Measurements from ENCODE around the gene C15orf61. TPM values are rescaled to one million over a fixed set of nuclear protein-coding genes. Genes with fewer than 3 reads are reported as not detected.

Gene C15orf61
- polyA plus RNA-seq, 2 of the 4 experiments (the other 2 are of a cell fraction): 3.6 to 5.9 TPM

DNA sequence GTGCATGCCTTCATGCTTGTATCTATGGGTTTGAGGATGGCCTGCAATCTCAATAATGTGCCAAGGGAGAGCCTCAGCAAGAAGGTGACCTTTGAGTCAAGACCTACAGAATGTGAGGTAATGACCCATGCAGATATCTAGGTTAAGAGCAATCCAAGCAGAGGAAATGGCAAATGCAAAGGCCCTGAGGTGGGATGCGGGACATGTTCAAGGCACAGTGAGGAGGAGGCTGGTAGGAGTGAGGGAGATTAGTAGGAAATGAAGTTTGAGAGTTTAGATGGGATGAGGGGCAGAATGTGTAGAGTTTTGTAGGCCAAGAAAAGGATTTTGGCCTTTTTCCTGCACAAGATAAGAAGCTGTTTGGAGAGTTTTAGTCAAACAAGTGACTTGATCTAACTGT lies 16.8 kb downstream of the C15orf61 start:
- Histone ChIP-seq H3K4me2 (no peak overlapping the region), H3K27ac (no peak overlapping the region), H3K4me1 (peaks cover 5% of the 10 kb centered on the region; the same call in 2 of the 3 replicates), H3K9me3 (no peaks in the 10 kb centered on the region), H3K4me3 (no peak overlapping the region)
- DNase-seq (ENCODE audit: low read depth in 1 of 2, low spot score in 1 of 2) (no peak), FAIRE-seq (no peak), ATAC-seq (no peak)
- CTCF ChIA-PET: interaction anchor here (1.2 to 1.7 kb wide), 3 partner anchors 11 to 48 kb away, joined by 3 read pairs; partner anchors contain the start of gene C15orf61
- TF ChIP-seq MYC (IDR thresholded peaks at IDR 0.05; ENCODE audit: borderline replicate concordance, low read length): no peak
- POLR2A ChIA-PET: interaction anchor here (1.6 kb wide), 1 partner anchor 17 kb away, joined by 5 read pairs; the partner anchor contains the start of gene C15orf61
- WGBS (ENCODE audit: missing lambda C conversion rate): 91% methylated on average over 1 of the region's 1 CpG

DNA sequence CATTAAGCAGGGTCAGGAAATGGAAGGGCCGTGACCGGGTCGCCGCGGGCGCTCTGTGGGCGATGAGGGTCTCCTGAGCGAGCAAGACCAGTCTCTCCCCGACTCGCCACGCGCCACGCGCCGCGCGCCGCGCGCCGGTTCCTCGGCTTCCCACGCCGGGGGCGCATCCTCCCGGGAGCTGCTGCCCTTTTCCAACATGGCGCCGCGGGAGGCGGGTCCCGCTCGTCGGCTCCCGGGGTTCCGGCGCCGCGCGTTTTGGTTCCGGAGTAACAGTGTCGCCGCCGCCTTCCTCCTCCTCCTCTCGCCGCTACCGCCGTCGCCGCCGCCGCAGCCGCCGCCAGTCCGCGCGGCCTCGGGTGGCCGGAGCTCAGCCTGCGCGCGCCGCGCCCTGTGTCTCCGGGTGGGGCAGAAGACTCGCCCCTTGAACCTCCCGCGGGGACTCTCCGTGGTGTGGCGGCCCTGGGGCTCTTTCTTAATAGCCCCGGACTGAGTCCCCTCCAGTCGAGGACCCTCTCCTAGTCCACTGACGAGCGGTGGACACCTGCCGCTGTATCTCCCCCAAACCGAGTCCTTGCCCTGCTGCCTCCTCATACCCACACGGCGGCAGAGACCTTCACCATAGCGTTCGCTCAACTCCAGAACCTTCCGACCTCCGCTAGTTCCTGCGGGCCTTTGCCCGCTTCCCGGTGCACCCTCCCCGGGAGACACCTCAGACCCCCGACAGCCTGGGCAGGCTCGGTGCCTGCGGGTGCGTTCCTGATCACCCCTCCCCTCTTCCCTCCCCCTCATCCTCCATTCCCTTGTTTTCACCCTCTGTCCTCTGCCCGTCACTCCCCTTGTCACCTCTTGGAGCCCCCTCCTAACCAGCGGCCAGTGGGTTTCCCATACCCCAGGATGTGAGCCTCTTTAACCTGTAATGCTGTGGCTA lies 21.8 kb downstream of the C15orf61 start, which contains the start of gene MAP2K5:
Gene MAP2K5 (plus strand): TSS at position 284 of the 928 bp plus-strand sequence. CDS start 633 bp downstream, at position 917.
- POLR2A ChIA-PET: interaction anchor here (0.7 to 1.2 kb wide), 6 partner anchors 9 to 243 kb away, joined by 3 to 21 read pairs (median 3); partner anchors contain the start of gene C15orf61
- CTCF ChIA-PET: interaction anchor here (1.2 to 1.3 kb wide), 2 partner anchors 17 to 86 kb away, joined by 3 to 6 read pairs; no protein-coding TSS in a partner anchor
- H3K27ac ChIP-seq: peak within 1 kb of the TSS; percentile 73 to 91
- no peaks in the 10 kb centered on the region for H3K9me3 ChIP-seq
- peak within 1 kb of the TSS; percentile 56 for H3K4me3 ChIP-seq
- WGBS (ENCODE audit: missing lambda C conversion rate): 3% methylated on average over 44 of the region's 91 CpGs
- H3K4me2 ChIP-seq: peak within 1 kb of the TSS; percentile 91
- peak; percentile 90 to 94 for ATAC-seq
- H3K4me1 ChIP-seq: peaks cover 14% of the 10 kb centered on the region
- peak; percentile 74 to 77 for DNase-seq (ENCODE audit: low read depth in 1 of 2, low spot score in 1 of 2)
- no peak for FAIRE-seq
- TF ChIP-seq HOXB13 (CRISPR knock-in tag; IDR thresholded peaks at IDR 0.05; ENCODE audit: low read depth): no peak
- no peak for TF ChIP-seq FOSB (CRISPR knock-in tag; IDR thresholded peaks at IDR 0.05)
- TF ChIP-seq HOXA7 (CRISPR knock-in tag; IDR thresholded peaks at IDR 0.05): no peak
- TF ChIP-seq JUNB (IDR thresholded peaks at IDR 0.05): no peak
- no peak for TF ChIP-seq CBX2 (IDR thresholded peaks at IDR 0.05; ENCODE audit: borderline replicate concordance, low read depth)
- 0 out of 2 replicates have a peak, but pooled peaks have one; percentile 27 for TF ChIP-seq MYC (IDR thresholded peaks at IDR 0.05; ENCODE audit: borderline replicate concordance, low read length)
- TF ChIP-seq EHMT2 (IDR thresholded peaks at IDR 0.05; ENCODE audit: low read depth): no peak
- TF ChIP-seq, protein P1, sequence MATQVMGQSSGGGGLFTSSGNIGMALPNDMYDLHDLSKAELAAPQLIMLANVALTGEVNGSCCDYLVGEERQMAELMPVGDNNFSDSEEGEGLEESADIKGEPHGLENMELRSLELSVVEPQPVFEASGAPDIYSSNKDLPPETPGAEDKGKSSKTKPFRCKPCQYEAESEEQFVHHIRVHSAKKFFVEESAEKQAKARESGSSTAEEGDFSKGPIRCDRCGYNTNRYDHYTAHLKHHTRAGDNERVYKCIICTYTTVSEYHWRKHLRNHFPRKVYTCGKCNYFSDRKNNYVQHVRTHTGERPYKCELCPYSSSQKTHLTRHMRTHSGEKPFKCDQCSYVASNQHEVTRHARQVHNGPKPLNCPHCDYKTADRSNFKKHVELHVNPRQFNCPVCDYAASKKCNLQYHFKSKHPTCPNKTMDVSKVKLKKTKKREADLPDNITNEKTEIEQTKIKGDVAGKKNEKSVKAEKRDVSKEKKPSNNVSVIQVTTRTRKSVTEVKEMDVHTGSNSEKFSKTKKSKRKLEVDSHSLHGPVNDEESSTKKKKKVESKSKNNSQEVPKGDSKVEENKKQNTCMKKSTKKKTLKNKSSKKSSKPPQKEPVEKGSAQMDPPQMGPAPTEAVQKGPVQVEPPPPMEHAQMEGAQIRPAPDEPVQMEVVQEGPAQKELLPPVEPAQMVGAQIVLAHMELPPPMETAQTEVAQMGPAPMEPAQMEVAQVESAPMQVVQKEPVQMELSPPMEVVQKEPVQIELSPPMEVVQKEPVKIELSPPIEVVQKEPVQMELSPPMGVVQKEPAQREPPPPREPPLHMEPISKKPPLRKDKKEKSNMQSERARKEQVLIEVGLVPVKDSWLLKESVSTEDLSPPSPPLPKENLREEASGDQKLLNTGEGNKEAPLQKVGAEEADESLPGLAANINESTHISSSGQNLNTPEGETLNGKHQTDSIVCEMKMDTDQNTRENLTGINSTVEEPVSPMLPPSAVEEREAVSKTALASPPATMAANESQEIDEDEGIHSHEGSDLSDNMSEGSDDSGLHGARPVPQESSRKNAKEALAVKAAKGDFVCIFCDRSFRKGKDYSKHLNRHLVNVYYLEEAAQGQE (IDR thresholded peaks at IDR 0.05): no peak
- TF ChIP-seq RFX5 (IDR thresholded peaks at IDR 0.05): no peak
- no peak for TF ChIP-seq BHLHE40 (IDR thresholded peaks at IDR 0.05; ENCODE audit: low read depth, low read length)
- TF ChIP-seq, protein P2, sequence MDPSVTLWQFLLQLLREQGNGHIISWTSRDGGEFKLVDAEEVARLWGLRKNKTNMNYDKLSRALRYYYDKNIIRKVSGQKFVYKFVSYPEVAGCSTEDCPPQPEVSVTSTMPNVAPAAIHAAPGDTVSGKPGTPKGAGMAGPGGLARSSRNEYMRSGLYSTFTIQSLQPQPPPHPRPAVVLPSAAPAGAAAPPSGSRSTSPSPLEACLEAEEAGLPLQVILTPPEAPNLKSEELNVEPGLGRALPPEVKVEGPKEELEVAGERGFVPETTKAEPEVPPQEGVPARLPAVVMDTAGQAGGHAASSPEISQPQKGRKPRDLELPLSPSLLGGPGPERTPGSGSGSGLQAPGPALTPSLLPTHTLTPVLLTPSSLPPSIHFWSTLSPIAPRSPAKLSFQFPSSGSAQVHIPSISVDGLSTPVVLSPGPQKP (IDR thresholded peaks at IDR 0.05; ENCODE audit: low read depth, low read length): no peak
- TF ChIP-seq HEYL (CRISPR knock-in tag; IDR thresholded peaks at IDR 0.05): no peak
- peak; percentile 89 to 94 for TF ChIP-seq JUN (IDR thresholded peaks at IDR 0.05)
- peak; percentile 27; the same call in 1 of the 2 replicates for TF ChIP-seq KDM5A (IDR thresholded peaks at IDR 0.05)
- TF ChIP-seq EP300 (IDR thresholded peaks at IDR 0.05): no peak
- TF ChIP-seq, protein P3, sequence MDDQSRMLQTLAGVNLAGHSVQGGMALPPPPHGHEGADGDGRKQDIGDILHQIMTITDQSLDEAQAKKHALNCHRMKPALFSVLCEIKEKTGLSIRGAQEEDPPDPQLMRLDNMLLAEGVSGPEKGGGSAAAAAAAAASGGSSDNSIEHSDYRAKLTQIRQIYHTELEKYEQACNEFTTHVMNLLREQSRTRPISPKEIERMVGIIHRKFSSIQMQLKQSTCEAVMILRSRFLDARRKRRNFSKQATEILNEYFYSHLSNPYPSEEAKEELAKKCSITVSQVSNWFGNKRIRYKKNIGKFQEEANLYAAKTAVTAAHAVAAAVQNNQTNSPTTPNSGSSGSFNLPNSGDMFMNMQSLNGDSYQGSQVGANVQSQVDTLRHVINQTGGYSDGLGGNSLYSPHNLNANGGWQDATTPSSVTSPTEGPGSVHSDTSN (IDR thresholded peaks at IDR 0.05): no peak
- TF ChIP-seq HOXB5 (CRISPR knock-in tag; IDR thresholded peaks at IDR 0.05): no peak
- TF ChIP-seq HDAC2 (IDR thresholded peaks at IDR 0.05): peak; percentile 28; the same call in 1 of the 2 replicates
- TF ChIP-seq KDM1A (IDR thresholded peaks at IDR 0.05; ENCODE audit: low read depth): no peak
- TF ChIP-seq SMC3 (IDR thresholded peaks at IDR 0.05): no peak
- TF ChIP-seq GATA3 (IDR thresholded peaks at IDR 0.05; ENCODE audit: borderline replicate concordance): no peak
- TF ChIP-seq POLR2A (IDR thresholded peaks at IDR 0.05; ENCODE audit: low read length): peak; percentile 85
- no peak for TF ChIP-seq RARB (CRISPR knock-in tag; IDR thresholded peaks at IDR 0.05)
- TF ChIP-seq FOXS1 (CRISPR knock-in tag; IDR thresholded peaks at IDR 0.05): no peak
- peak; percentile 53 for TF ChIP-seq PHF8 (IDR thresholded peaks at IDR 0.05; ENCODE audit: borderline replicate concordance, low read depth)
- TF ChIP-seq CHD2 (IDR thresholded peaks at IDR 0.05; ENCODE audit: low read length, partially characterized antibody): no peak
- TF ChIP-seq, protein P4, sequence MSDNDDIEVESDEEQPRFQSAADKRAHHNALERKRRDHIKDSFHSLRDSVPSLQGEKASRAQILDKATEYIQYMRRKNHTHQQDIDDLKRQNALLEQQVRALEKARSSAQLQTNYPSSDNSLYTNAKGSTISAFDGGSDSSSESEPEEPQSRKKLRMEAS (IDR thresholded peaks at IDR 0.05): peak; percentile 92
- no peak for TF ChIP-seq NPAS2 (CRISPR knock-in tag; IDR thresholded peaks at IDR 0.05; ENCODE audit: borderline replicate concordance)
- 0 out of 2 replicates have a peak, but pooled peaks have one; percentile 1 for TF ChIP-seq ZC3H11A (IDR thresholded peaks at IDR 0.05)
- TF ChIP-seq, protein P5, sequence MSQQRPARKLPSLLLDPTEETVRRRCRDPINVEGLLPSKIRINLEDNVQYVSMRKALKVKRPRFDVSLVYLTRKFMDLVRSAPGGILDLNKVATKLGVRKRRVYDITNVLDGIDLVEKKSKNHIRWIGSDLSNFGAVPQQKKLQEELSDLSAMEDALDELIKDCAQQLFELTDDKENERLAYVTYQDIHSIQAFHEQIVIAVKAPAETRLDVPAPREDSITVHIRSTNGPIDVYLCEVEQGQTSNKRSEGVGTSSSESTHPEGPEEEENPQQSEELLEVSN (IDR thresholded peaks at IDR 0.05; ENCODE audit: borderline replicate concordance, low read depth): 0 out of 2 replicates have a peak, but pooled peaks have one; percentile 40
